HG02759 (cell line): Measurements from ENCODE around the gene DNAH17.

Experiments used
- ATAC-seq: cut with Tn5 transposase; IDR thresholded peaks from one replicate; pipeline ENCODE4 v1.9.1; 2021; ENCODE audit warnings: mild to moderate bottlenecking, moderate library complexity; ENCODE audit not compliant: unreplicated experiment

Gene DNAH17

GRCh38 chr17:78375401-78376151, 201.6 kb downstream of the DNAH17 start:
- no peak for ATAC-seq

- no peak for ATAC-seq
These were observed 202.4 kb downstream of the DNAH17 start for GRCh38 chr17:78374631-78375274.

- no peak for ATAC-seq
These were observed 203.0 kb downstream of the DNAH17 start for GRCh38 chr17:78374189-78374588.
